HEK293 (cell line): ENCODE measurements around the gene CLP1.

ENCODE experiments used
- EGR2 ChIP-seq: fragments of 450-650 bp; formaldehyde crosslinking; IDR thresholded peaks from 2 replicates; pipeline ENCODE4 v1.5.1; 2016; ENCODE audit warnings: low read depth, missing biosample characterization, missing genetic modification characterization
- GFI1B ChIP-seq: fragments of 450-650 bp; formaldehyde crosslinking; IDR thresholded peaks from 2 replicates; pipeline ENCODE4 v1.5.1; 2016; ENCODE audit warnings: missing biosample characterization, missing genetic modification characterization
- HOXD13 ChIP-seq: sonication (generic); formaldehyde crosslinking; IDR thresholded peaks from 2 replicates; pipeline ENCODE4 v1.8.0; 2022; ENCODE audit warnings: missing genetic modification reagents, borderline replicate concordance
- INSM2 ChIP-seq: fragments of 450-650 bp; formaldehyde crosslinking; IDR thresholded peaks from 2 replicates; pipeline ENCODE4 v1.5.1; 2016; ENCODE audit warnings: missing biosample characterization, missing genetic modification characterization
- KLF1 ChIP-seq: fragments of 450-650 bp; formaldehyde crosslinking; IDR thresholded peaks from 2 replicates; pipeline ENCODE4 v1.5.1; 2016; ENCODE audit warnings: missing biosample characterization, missing genetic modification characterization
- KLF10 ChIP-seq: fragments of 450-650 bp; IDR thresholded peaks from 2 replicates; pipeline ENCODE4 v1.5.1; 2018; ENCODE audit warnings: missing biosample characterization, mild to moderate bottlenecking, missing genetic modification characterization
- KLF8 ChIP-seq: fragments of 450-650 bp; formaldehyde crosslinking; IDR thresholded peaks from 2 replicates; pipeline ENCODE4 v1.5.1; 2016; ENCODE audit warnings: missing biosample characterization, missing genetic modification characterization
- PRDM10 ChIP-seq: fragments of 450-650 bp; formaldehyde crosslinking; IDR thresholded peaks from 2 replicates; pipeline ENCODE4 v1.5.1; 2016; ENCODE audit warnings: missing biosample characterization, missing genetic modification characterization
- TCF7L2 ChIP-seq: IDR thresholded peaks from 2 replicates; pipeline ENCODE4 v1.6.1; 2011; ENCODE audit warnings: low read depth, mild to moderate bottlenecking, inconsistent platforms, low read length, moderate library complexity, borderline replicate concordance
- ZFHX2 ChIP-seq: fragments of 450-650 bp; formaldehyde crosslinking; conservative IDR thresholded peaks from 2 replicates; pipeline ENCODE4 v1.5.1; 2016; ENCODE audit warnings: missing biosample characterization, missing genetic modification characterization
- ZNF23 ChIP-seq: fragments of 450-650 bp; formaldehyde crosslinking; IDR thresholded peaks from 2 replicates; pipeline ENCODE4 v1.5.1; 2016; ENCODE audit warnings: missing biosample characterization, missing genetic modification characterization, borderline replicate concordance
- ZNF24 ChIP-seq: fragments of 450-650 bp; formaldehyde crosslinking; IDR thresholded peaks from 2 replicates; pipeline ENCODE4 v1.5.1; 2016; ENCODE audit warnings: missing biosample characterization, missing genetic modification characterization
- ZNF513 ChIP-seq: fragments of 450-650 bp; IDR thresholded peaks from 2 replicates; pipeline ENCODE4 v1.5.1; 2018; ENCODE audit warnings: missing biosample characterization, missing genetic modification characterization
- ZNF549 ChIP-seq: fragments of 450-650 bp; IDR thresholded peaks from 2 replicates; pipeline ENCODE4 v1.5.1; 2018; ENCODE audit warnings: missing biosample characterization, missing genetic modification characterization, mild to moderate bottlenecking, inconsistent platforms, moderate library complexity
- ZNF561 ChIP-seq: fragments of 450-650 bp; IDR thresholded peaks from 2 replicates; pipeline ENCODE4 v1.5.1; 2018; ENCODE audit warnings: missing biosample characterization, missing genetic modification characterization, borderline replicate concordance
- ZNF624 ChIP-seq: fragments of 450-650 bp; formaldehyde crosslinking; IDR thresholded peaks from 2 replicates; pipeline ENCODE4 v1.5.1; 2017; ENCODE audit warnings: missing biosample characterization, missing genetic modification characterization
- ZNF626 ChIP-seq: fragments of 450-650 bp; sonication (Bioruptor Pico); formaldehyde crosslinking; IDR thresholded peaks from 2 replicates; pipeline ENCODE4 v1.5.1; 2018; ENCODE audit warnings: missing biosample characterization, missing genetic modification characterization, inconsistent platforms
- ZNF629 ChIP-seq: fragments of 450-650 bp; formaldehyde crosslinking; IDR thresholded peaks from 2 replicates; pipeline ENCODE4 v1.5.1; 2017; ENCODE audit warnings: missing biosample characterization, missing genetic modification characterization
- ZSCAN30 ChIP-seq: fragments of 450-650 bp; IDR thresholded peaks from 2 replicates; pipeline ENCODE4 v1.5.1; 2018; ENCODE audit warnings: missing biosample characterization, mild to moderate bottlenecking, missing genetic modification characterization, moderate library complexity
- TF ChIP-seq, protein P1 (sequence below): fragments of 450-650 bp; formaldehyde crosslinking; IDR thresholded peaks from 2 replicates; pipeline ENCODE4 v1.5.1; 2016; ENCODE audit warnings: missing biosample characterization, missing genetic modification characterization
- TF ChIP-seq, protein P2 (sequence below): fragments of 450-650 bp; formaldehyde crosslinking; IDR thresholded peaks from 2 replicates; pipeline ENCODE4; 2016; ENCODE audit warnings: missing biosample characterization, missing genetic modification characterization
- TF ChIP-seq, protein P3 (sequence below): fragments of 450-650 bp; formaldehyde crosslinking; optimal IDR thresholded peaks from 2 replicates; pipeline ENCODE3; 2016; ENCODE audit warnings: missing biosample characterization, mild to moderate bottlenecking, missing genetic modification characterization
- TF ChIP-seq, protein P4 (sequence below): IDR thresholded peaks from 2 replicates; pipeline ENCODE4 v1.6.1; 2011; ENCODE audit warnings: mild to moderate bottlenecking, low read depth, low read length, borderline replicate concordance

CLP1 gene

DNA sequence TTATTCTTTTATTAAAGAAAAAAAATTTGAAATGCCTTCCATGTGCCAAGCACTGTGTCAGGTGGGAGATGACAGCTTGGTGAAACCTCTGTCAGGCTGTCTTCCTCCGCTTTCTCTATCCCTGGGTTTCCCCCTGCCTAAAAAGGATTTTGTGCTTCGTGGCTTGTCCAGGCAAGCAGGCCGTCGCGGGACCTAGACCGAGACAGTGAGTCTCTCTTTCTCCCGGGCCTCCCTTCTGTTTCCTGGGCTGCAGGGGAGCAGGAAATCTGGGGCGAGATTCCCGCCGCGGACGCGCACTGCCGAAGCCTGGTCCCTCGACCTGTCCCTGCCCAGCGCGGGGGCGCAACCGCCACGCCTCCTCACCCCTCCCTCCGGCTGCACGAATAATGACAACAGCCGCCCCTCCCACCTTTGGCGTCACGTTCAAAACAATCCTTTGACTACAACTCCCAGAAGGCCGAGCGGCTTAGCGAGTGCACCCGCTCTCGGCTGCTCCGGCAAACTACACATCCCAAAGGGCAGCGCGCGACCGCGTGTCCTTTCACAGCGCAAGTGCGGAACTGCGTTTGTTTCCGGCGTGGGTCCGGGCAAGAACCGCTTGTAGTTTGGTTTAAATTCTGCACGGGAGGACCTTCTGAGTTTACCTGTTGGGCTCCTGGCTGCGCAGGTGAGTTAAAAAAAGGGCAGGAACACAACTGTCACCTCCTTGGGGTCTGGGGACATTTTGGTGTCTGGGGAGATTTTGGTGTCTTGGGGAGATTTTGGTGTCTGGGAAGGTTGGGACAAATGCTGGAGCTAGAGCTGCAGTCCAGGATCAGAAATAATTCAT lies at the start of gene CLP1 (continued):
- TF ChIP-seq ZNF513, result no peak
- no peak for TF ChIP-seq ZNF23 (tag by site-specific recombination)
- TF ChIP-seq, protein P1, sequence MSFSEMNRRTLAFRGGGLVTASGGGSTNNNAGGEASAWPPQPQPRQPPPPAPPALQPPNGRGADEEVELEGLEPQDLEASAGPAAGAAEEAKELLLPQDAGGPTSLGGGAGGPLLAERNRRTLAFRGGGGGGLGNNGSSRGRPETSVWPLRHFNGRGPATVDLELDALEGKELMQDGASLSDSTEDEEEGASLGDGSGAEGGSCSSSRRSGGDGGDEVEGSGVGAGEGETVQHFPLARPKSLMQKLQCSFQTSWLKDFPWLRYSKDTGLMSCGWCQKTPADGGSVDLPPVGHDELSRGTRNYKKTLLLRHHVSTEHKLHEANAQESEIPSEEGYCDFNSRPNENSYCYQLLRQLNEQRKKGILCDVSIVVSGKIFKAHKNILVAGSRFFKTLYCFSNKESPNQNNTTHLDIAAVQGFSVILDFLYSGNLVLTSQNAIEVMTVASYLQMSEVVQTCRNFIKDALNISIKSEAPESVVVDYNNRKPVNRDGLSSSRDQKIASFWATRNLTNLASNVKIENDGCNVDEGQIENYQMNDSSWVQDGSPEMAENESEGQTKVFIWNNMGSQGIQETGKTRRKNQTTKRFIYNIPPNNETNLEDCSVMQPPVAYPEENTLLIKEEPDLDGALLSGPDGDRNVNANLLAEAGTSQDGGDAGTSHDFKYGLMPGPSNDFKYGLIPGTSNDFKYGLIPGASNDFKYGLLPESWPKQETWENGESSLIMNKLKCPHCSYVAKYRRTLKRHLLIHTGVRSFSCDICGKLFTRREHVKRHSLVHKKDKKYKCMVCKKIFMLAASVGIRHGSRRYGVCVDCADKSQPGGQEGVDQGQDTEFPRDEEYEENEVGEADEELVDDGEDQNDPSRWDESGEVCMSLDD (tag by site-specific recombination), result 0 out of 2 replicates have a peak, but pooled peaks have one; percentile 21
- TF ChIP-seq GFI1B (tag by site-specific recombination), result 0 out of 2 replicates have a peak, but pooled peaks have one; percentile 26
- TF ChIP-seq KLF10 (tag by site-specific recombination), result peak; percentile 81
- TF ChIP-seq ZFHX2 (tag by site-specific recombination), result peak; percentile 84
- TF ChIP-seq KLF8, result peak; percentile 87
- 0 out of 2 replicates have a peak, but pooled peaks have one; percentile 47 for TF ChIP-seq ZSCAN30
- TF ChIP-seq, protein P2, sequence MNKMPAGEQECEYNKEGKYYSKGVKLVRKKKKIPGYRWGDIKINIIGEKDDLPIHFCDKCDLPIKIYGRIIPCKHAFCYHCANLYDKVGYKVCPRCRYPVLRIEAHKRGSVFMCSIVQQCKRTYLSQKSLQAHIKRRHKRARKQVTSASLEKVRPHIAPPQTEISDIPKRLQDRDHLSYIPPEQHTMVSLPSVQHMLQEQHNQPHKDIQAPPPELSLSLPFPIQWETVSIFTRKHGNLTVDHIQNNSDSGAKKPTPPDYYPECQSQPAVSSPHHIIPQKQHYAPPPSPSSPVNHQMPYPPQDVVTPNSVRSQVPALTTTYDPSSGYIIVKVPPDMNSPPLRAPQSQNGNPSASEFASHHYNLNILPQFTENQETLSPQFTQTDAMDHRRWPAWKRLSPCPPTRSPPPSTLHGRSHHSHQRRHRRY, result no peak
- peak; percentile 77; the same call in 1 of the 2 replicates for TF ChIP-seq EGR2 (tag by site-specific recombination)
- TF ChIP-seq ZNF549, result no peak
- TF ChIP-seq, protein P3, sequence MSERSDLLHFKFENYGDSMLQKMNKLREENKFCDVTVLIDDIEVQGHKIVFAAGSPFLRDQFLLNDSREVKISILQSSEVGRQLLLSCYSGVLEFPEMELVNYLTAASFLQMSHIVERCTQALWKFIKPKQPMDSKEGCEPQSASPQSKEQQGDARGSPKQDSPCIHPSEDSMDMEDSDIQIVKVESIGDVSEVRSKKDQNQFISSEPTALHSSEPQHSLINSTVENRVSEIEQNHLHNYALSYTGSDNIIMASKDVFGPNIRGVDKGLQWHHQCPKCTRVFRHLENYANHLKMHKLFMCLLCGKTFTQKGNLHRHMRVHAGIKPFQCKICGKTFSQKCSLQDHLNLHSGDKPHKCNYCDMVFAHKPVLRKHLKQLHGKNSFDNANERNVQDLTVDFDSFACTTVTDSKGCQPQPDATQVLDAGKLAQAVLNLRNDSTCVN, result peak; percentile 83
- TF ChIP-seq ZNF24 (tag by site-specific recombination), result 0 out of 2 replicates have a peak, but pooled peaks have one; percentile 26
- TF ChIP-seq KLF1 (tag by site-specific recombination), result peak; percentile 45; the same call in 1 of the 2 replicates
- no peak for TF ChIP-seq HOXD13 (CRISPR knock-in tag)
- no peak for TF ChIP-seq ZNF626
- peak; percentile 86 for TF ChIP-seq ZNF629 (tag by site-specific recombination)
- TF ChIP-seq PRDM10 (tag by site-specific recombination), result peak; percentile 93
- TF ChIP-seq, protein P4, sequence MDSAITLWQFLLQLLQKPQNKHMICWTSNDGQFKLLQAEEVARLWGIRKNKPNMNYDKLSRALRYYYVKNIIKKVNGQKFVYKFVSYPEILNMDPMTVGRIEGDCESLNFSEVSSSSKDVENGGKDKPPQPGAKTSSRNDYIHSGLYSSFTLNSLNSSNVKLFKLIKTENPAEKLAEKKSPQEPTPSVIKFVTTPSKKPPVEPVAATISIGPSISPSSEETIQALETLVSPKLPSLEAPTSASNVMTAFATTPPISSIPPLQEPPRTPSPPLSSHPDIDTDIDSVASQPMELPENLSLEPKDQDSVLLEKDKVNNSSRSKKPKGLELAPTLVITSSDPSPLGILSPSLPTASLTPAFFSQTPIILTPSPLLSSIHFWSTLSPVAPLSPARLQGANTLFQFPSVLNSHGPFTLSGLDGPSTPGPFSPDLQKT, result peak; percentile 94
- 0 out of 2 replicates have a peak, but pooled peaks have one; percentile 53 for TF ChIP-seq ZNF561
- no peak for TF ChIP-seq ZNF624 (tag by site-specific recombination)
- TF ChIP-seq TCF7L2, result no peak
- no peak for TF ChIP-seq INSM2 (tag by site-specific recombination)
